ENCODE measurements around the gene HDAC10.
"Not testable (repeated sequence)": the region's sequence is repeated elsewhere in the genome, so short reads cannot be mapped to it uniquely, and the experiment has no call there.

HDAC10 gene

DNA sequence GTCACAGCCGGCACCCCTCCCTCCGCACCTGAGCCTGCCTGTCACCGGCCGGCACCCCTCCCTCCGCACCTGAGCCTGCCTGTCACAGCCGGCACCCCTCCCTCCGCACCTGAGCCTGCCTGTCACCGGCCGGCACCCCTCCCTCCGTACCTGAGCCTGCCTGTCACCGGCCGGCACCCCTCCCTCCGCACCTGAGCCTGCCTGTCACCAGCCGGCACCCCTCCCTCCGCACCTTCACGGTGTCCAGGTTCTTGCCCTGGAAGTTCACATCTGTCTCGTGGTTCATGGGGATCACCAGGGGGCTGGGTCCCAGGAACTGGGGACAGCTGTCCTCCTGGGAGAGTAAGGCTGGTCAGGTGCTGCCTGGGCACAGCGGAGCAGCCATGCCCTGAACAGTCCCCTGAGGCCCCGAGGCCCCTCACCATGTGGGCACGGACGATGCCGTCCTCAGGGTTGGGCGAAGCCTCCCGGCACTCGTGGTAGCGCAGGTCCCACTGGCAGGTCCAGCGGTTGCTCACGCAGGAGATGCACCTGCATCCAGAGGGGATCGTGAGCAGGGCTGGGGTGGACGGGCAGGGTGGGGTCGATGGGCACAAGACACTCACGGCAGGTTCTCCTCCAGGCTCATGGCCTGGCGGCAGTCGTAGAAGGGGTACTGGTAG lies 34.6 kb upstream of the HDAC10 start:
- DNase-seq: no peak

DNA sequence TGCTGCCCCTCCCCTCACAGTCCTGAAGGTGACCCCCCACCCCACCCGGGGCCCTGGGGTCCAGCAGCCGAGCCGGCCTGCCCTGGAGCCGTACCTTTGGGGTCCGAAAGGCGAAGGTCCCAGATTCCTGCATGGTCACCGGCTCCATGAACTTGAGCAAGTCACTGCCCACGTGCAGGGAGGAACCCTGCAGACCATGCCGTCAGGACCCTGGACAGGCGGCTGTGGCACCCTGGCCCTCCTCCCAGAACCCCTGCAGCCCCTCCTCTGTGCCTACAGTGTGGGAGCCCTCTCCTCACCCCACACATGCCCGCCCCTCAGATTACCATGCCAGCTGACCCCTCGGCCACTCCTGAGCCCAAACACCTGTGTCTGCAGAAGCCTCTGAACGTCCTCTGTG lies 33.4 kb upstream of the HDAC10 start:
- DNase-seq: no peak

DNA sequence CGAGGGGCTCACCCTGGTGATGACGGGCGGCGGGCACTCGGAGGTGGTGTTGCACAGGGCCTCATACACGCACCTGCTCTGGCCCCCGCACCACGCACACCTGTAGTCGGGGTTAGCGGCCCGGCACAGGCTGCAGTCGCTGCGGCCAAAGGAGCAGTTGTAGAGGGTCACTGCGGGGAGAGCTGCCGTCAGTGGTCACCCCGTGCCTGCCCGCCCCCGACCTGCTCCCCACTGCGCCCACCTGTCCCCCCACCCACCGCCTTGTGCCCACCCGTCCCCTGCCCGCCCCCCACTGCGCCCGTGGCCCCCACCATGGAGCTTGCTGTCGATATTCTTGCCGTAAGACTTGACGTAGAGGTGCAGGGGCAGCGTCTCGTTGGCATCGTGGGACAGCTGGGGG lies 32.8 kb upstream of the HDAC10 start:
- DNase-seq: no peak

DNA sequence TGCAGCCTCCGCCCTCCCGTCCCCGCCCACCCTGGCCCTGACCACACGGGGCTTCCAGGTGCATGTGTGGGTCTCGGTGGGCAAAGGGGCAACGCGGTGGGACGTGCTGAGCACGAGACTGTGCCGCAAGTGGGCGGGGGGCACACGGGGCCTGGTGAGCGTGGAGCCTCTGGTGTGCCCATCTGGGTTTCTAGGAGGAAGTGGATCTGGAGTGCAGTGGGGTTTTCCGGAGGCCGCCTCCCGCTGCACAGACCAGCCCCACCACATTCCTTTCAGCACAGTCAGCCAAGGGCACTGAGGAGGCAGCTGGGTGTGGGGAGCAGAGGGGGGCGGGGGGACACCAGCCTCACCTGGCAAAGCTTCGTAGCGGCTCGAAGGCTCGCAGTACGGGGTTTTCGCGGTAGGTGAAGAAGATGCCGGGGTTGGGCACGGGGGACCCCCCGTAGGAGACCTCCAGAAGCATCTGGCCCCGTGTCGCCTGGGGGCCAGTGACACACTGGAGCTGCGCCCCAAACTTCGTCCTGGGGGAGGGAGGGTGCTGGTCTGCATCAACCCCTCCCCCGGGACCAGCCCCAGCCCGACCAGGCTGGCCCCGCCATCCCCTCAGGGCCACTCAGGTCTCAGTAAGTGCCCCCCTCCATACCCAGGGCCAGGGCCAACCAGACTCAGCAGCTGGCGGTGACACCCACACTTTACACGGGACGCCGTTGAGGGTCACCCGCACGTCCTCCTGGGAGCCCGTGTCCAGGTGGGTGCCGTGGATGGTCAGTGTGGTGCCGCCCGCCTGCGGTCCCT lies 31.5 kb upstream of the HDAC10 start:
- no peak for DNase-seq

DNA sequence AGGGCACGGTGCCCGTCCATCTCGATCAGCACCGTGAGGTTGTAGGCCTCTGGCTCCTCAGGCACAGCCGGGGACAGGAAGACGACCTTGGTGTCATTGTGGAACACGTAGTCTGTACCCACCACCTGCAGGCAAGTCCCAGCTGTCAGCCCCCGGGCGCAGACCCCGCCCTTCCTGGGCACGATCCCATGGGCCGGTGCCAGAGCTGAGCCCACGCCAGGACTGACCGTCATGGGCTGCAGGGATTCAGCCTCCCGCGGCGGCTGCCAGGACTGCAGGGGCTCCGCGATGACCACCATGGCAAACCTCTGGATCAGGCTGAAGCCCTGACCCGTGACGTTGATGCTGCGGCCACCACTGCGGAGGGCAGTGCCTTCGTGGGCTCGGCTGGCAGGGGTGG lies 30.9 kb upstream of the HDAC10 start:
- DNase-seq: no peak

DNA sequence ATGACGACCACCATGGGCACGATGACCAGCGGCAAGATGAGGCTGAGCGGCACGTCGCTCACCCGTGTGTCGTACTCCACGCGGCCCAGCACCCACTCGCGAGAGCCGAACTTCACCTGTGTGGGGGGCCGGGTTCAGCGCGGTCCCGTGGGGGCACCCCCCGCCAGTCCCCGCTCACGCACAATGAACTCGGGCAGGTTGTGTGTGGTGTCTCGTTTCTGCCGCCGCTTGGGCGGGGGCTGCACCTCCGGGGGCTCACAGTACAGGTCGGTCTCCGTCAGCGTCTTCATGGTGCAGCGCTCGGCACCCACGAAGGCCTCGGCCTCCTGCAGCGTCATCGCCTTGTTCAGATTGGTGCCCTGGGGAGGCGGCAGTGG lies 30.3 kb upstream of the HDAC10 start:
- DNase-seq: no peak

DNA sequence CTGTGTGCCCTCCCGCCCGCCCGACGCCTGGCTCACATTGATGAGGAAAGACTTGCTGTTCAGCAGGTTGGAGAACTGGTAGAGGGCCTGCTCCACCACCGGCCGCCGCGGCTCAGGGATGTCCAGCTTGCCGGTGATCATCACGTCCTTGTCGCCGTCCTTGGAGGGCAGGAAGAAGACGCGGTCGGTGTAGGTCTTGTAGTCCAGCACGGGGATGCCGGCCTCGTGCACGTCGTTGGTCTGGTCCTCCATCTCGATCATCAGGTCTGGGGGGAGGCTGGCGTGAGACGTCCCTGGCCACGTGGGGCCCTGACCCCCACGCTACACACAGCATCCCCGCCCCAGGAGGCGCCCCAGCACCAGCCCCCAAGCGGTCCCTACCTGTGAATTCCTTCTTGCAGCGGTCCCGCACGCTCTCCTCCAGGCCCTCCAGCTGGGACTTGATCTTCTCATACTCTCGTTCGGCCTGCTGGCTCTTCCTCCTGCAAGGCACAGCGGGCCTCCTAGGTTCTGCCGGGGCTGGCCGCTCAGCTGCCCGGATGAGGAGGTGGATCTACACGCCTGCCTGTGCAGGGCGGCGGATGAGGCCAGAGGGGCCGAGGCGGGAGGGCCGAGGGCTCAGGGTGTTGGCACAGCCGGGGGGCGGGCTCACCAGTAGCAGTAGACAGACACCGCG lies 29.8 kb upstream of the HDAC10 start:
- no peak for DNase-seq

DNA sequence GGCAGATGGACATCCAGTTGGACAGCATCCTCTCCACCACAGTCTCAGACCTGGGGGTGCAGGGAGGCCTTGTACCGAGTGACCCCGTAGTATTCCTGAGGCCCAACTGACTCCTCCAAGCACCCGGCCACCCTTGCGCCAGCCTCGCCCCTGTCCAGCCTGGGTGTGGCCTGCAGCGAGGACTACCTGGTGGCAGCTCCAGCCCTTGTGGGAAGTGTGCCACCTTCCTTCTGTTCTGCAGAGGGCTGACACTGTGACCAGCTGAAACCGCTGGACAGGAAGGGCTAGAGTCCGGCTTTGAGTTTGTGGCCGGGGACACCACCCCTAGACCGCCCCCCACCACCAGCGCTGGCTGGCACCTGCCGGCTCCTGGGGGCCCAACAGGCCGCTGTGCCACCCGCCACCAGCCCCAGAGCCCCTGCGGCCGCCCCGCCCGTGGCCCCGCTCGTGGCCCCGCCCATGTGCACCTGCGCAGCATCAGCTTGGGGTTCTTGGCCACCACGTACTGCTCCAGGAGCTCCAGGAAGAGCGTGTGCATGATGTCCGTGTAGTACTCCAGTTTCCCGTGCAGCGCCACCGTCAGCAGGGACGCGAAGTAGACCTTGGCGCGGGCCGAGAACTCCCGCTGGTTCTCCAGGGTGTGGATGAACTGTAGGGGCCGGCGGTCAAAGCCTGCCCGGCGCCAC lies 29.1 kb upstream of the HDAC10 start:
- DNase-seq: no peak

DNA sequence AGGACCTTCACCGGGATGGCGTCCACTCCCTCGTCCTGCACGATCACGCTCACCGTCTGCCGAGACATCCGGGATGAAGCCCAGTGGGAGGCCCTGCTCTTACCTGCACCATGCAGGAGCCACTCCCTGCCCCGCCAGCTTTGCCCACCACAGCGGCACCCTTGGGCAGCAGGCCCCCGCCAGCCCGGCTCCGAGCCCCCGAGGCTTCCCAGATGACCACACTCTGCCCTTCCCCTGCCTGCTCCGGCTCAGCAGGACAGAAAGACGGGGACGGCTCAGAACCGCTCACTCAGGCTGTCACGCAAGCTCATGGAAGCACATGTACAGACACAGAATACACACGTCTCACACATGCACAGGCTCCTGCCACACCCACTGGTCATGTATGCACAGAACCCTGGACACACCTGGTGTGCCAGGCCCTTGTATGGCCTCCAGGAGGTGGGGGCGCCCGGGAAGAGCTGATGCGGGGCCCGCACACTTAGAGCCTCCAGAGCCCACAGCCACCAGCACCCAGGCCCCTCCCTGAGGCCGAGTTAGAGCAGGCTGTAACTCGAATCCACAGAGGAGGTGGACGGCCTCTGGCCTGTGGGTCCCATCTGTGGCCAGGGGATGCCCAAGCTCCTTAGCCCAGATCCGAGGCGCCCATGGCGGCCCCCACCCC lies 28.0 kb upstream of the HDAC10 start:
- no peak for DNase-seq

DNA sequence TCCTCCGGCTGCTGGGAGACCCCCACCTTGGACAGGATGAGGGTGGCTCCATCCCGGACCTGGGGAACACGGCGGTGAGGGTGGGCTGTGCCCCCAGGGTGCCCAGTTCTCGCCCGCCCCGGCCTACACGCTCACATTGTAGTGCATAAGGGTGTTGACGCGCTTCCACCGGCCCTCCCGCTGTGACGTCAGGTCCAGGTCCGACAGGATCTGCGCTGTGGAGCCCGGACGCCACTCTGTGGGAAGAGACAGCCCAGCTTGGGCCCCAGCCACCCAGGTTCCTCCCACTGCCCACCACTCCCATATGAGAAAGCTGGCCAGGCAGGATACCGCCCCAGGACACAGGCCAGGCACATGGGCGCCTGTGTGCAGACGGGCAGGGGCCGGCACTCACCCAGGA lies 27.4 kb upstream of the HDAC10 start:
- no peak for DNase-seq

DNA sequence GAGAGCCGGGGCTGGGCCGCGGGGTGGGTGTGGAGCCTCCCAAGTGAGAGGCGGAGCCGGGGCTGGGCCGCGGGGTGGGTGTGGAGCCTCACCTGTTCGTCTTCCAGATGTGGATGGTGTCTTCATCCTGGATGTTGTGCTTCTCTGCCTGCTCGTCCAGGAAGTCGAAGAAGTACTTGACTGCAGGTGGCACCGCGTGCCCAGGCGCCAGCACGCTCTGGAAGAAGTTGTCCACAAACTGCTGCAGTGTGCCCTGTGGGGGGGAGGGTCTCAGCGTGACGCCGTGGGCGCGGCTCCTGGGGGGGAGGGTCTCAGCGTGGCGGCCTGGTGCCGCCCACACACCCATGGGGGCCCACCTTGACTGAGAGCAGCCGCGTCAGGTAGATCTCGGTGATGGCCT lies 26.7 kb upstream of the HDAC10 start:
- DNase-seq: no peak

DNA sequence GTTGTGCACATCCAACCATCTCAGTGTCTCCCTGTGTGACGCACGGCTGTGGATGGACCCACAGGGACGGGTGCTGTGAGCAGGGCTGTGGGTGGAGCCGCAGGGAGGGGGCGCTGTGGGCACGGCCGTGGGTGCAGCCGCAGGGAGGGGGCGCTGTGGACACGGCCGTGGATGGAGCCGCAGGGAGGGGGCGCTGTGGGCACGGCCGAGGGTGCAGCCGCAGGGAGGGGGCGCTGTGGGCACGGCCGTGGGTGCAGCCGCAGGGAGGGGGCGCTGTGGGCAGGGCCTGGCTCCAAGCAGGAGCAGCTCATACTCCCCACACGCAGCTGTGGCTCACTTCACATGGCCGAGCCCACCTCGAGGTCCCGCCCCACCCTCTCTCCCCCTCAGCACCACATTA lies 25.1 kb upstream of the HDAC10 start:
- DNase-seq: peak; percentile 55

DNA sequence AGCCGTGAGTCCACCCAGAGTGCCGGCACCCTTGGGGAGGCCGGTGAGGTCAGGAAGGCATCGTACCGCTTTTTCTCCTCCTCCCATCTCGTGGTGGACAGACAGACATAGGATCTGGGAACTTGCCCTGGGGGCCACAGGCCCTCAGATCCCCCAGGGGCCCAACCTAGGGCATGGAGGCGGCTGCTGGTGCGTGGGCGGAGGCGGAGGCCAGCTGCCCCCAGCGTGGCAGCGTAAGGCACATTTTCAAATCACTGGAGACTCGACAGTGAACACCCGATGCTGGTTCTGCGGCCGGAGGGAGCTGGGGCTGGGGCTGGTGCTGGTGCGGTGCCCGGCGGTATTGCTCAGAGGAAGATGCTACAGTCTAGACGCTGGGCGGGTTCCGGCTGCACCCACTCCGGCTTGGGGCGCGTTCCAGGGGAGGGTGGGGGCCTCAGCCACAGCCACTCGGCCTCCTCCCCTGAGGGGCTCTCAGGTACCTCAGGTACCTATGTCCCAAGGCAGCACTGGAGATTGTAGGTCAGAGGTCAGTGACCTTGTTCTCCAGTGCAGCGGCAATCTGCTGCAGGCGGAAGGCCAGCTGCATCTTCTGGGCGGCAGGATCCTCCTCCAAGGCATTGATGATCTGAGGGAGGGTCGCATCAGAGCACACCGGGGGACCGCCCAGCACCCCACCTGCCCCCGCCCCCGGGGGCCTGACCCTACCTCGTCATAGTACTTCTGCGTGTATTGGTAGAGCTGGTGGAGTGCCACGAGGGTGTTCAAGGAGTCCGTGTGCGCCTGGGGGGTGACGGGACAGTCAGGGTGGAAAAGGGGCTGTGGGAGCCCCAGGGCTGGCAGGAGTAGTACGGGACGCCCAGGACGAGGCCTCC lies 24.4 kb upstream of the HDAC10 start:
- no peak for DNase-seq

DNA sequence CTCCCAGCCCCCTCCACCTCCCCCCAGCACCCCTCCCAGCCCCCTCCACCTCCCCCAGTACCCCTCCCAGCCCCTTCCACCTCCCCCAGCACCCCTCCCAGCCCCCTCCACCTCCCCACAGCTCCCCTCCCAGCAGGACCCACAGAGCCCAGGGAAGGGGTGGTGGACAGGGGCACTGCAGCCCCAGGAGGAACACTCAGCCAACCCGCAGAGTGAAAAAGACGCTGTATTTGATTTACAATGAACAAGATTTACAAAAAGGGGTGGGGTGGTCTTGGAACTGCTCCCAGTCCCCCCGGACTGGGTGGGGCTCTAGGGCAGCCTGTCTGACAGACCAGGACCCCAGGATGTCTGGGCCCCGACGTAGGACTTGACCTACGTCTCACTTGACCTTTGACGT lies 23.7 kb upstream of the HDAC10 start:
- no peak for DNase-seq

DNA sequence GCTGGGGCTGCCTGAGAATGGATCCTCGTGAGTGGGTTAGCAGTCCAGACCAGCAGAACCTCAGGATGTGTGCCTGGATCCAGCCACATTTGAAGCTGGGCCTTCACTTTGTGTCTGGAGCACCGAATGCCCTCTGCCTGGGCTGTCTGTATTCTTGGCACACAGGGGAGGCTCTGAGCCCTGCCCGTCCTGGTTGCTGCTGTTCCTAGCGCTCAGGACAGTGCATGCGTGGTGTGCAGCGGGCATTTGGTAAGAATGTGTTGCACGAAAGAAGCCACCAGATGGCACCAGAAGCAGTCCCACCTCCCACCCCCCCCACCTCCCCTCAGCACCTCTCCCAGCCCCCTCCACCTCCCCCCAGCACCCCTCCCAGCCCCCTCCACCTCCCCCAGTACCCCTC lies 23.2 kb upstream of the HDAC10 start:
- no peak for DNase-seq

DNA sequence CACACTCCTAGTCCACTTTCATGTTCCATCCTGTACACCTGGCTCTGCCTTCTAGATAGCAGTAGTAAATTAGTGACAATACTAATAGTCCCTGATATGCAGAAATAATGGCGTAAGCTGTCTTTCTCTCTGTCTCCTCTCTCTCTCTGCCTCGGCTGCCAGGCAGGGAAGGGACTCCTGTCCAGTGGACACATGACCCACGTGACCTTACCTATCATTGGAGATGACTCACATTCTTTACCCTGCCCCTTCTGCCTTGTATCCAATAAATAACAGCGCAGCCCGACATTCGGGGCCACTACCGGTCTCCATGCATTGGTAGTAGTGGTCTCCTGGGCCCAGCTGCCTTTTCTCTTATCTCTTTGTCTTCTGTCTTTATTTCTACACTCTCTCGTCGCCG lies 22.7 kb upstream of the HDAC10 start:
- not testable (repeated sequence) for DNase-seq

DNA sequence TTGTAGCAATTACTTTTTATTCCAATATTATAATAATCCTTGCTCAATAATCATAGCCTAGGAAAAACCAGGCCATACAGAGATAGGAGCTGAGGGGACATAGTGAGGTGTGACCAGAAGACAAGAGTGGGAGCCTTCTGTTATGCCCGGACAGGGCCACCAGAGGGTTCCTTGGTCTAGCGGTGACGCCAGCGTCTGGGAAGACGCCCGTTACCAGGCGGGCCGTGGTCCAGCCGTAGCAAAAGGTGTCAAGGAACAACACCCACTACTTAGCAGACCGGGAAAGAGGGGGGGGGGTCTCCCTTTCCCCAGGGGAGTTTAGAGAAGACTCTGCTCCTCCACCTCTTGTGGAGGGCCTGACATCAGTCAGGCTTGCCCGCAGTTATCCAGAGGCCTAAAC lies 22.3 kb upstream of the HDAC10 start:
- not testable (repeated sequence) for DNase-seq

DNA sequence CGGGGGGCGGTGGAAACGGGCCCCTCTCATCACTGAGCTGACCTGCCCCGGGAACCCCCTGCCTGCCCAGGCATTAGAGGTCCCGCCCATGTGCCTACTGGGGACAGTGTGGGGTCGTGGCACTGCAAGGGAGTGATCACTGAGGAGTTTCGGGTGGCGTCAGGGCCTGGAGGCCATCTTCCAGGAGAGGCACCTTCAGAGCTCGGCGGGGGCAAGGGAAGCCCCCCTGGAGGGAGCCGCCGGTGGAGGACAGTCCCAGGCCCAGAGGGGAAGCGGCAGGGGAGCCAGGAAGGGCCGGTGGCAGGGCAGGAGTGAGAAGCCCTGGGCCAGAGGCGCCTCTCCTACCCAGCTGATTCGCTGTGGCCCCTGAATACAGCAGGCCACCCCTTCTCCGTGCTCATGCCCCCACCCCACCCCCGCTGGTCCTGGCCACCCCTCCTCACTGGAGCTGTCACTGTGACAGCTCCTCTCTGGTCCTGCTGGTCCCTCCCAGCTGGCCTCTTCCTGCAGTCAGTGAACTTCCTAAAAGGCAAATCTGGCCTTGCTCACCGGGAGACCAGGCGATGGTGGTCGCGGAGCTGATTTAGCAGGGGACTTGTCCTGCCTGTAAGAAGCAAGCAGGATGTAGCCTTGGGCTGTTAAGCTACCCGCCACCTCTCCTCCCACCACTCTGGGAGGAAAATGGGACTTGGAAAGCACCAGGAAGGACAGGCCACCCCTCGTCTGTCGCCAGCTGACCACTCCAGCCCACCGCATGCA lies 21.2 kb upstream of the HDAC10 start:
- no peak for DNase-seq

DNA sequence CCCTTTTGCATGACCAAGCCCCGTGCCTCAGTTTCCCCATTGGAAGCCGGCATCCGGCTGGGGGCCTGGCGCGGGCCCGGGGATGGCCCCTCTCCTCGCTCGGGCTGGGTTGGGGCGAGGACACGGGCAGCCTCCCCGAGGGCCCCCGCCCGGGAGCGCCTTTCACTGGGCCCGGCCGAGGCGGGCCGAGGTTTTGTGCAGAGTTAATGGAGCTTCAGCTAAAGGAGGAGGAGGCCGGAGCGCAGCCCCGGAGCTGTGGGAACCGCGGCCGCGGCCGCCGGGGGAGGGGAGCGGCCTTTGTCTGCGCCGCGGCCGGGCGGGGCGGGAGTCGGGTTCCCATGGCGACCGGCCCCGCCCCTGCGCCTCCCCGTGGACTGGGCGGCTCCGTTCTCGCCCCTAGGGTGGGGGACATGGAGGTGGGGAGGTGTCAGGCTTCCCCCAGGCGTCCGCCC lies 20.5 kb upstream of the HDAC10 start:
- no peak for DNase-seq

DNA sequence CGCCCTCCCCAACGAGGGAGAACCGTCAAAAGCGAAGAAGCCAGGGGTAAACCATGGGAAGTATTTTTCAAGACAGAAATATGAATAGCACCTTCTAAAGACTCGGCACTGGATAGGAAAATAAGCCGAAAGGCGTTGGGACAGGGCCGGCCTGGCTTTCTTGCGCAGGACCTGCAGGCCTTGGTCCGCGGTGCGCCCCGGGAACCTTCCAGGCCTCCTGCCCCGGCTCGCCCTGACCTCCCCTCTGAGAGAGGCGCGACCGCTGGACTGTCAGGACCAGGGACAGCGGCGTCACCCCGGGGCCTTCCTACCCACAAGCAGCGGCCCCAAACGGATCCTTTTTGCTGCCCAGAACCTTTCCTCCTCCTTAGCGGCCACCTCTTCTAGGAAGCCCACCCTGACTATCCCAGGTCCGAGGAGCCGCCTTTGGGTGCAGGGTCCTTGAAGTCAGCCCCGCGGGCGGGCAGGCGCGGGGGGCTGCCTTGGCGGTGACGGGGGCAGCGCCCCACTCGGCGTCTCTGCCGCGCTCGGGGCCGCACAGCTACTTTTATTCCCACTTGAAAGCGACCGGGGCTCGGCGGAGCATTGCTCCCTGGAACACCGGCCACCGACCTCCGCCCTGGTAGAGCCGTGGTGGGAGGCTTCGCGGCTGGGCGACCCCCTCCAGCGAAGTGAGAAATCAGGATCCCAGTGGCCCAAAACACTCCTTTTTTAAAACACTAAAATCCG lies 19.8 kb upstream of the HDAC10 start:
- no peak for DNase-seq

All from NCI-H2029 (cell line).